ENCODE results near the gene R3HDML.

Gene R3HDML

GRCh38 chr20:44392088-44392775 lies 55.4 kb downstream of the R3HDML start:
- no peak overlapping the region for H2AFZ ChIP-seq (ENCODE audit: low read length)
- no peak overlapping the region for H2BK15ac ChIP-seq (ENCODE audit: low read length)
- WGBS, 2 donors (ENCODE audit: extremely low coverage in 2 of 2, insufficient read length in 2 of 2, insufficient replicate concordance in 1 of 2), result no CpG with 5 or more reads among the region's 8 CpGs
- no peak overlapping the region for H3K14ac ChIP-seq (ENCODE audit: low read length)
- H4K8ac ChIP-seq (ENCODE audit: low read depth, low read length), result no peak overlapping the region
- H3K27ac ChIP-seq (replicated peaks; ENCODE audit: low read length), result no peak overlapping the region
- H3K4me1 ChIP-seq (ENCODE audit: control insufficient read depth in 2 of 2, insufficient read depth in 1 of 2, low read depth in 1 of 2, low read length in 2 of 2), result peaks cover 0 to 11% of the 10 kb centered on the region in 2 donors
- no peaks in the 10 kb centered on the region for H3K36me3 ChIP-seq (replicated peaks in 1 of 2; ENCODE audit: control insufficient read depth in 2 of 2, insufficient read depth in 2 of 2, low read length in 2 of 2)
- H3K9ac ChIP-seq (ENCODE audit: low read depth, low read length, poor library complexity), result no peak overlapping the region
- H3K18ac ChIP-seq (ENCODE audit: low read length), result no peak overlapping the region
- H3K4me2 ChIP-seq (ENCODE audit: insufficient read depth, low read length, poor library complexity, severe bottlenecking), result no peak overlapping the region
- H3K79me1 ChIP-seq (ENCODE audit: low read depth, low read length), result no peaks in the 10 kb centered on the region
- H3K4me3 ChIP-seq (ENCODE audit: low read length in 2 of 2), result no peak overlapping the region
- H3K27me3 ChIP-seq (ENCODE audit: control insufficient read depth in 3 of 3, insufficient read depth in 3 of 3, low read depth in 1 of 3, low read length in 3 of 3), result peaks cover 0 to 20% (median 0%) of the 10 kb centered on the region in 3 experiments
- H2BK12ac ChIP-seq (ENCODE audit: low read length), result no peak overlapping the region
- H3K4ac ChIP-seq (ENCODE audit: low read length), result no peak overlapping the region
- DNase-seq (ENCODE audit: low spot score), result no peak
- no peak overlapping the region for H2AK5ac ChIP-seq (ENCODE audit: low read depth, low read length)
- H3K23ac ChIP-seq (ENCODE audit: low read depth, low read length, poor library complexity), result no peak overlapping the region
- no peaks in the 10 kb centered on the region for H3K9me3 ChIP-seq (replicated peaks in 1 of 2; ENCODE audit: control insufficient read depth in 2 of 2, insufficient read depth in 1 of 2, low read depth in 1 of 2, low read length in 2 of 2)
- no peak overlapping the region for H2BK5ac ChIP-seq (ENCODE audit: low read length)
- no peak overlapping the region for H2BK120ac ChIP-seq (ENCODE audit: low read depth, low read length)
- no peak overlapping the region for H4K91ac ChIP-seq (ENCODE audit: low read depth, low read length, poor library complexity)

- peaks cover 0 to 20% (median 0%) of the 10 kb centered on the region in 3 experiments for H3K27me3 ChIP-seq (ENCODE audit: control insufficient read depth in 3 of 3, insufficient read depth in 3 of 3, low read depth in 1 of 3, low read length in 3 of 3)
- no peak overlapping the region for H2AK5ac ChIP-seq (ENCODE audit: low read depth, low read length)
- no CpG with 5 or more reads among the region's 5 CpGs for WGBS, 2 donors (ENCODE audit: extremely low coverage in 2 of 2, insufficient read length in 2 of 2, insufficient replicate concordance in 1 of 2)
- H3K4me3 ChIP-seq (ENCODE audit: low read length in 2 of 2), result no peak overlapping the region
- no peak overlapping the region for H2BK120ac ChIP-seq (ENCODE audit: low read depth, low read length)
- H3K36me3 ChIP-seq (replicated peaks in 1 of 2; ENCODE audit: control insufficient read depth in 2 of 2, insufficient read depth in 2 of 2, low read length in 2 of 2), result no peaks in the 10 kb centered on the region
- H3K79me1 ChIP-seq (ENCODE audit: low read depth, low read length), result no peaks in the 10 kb centered on the region
- no peak overlapping the region for H2BK15ac ChIP-seq (ENCODE audit: low read length)
- H3K4ac ChIP-seq (ENCODE audit: low read length), result no peak overlapping the region
- no peak overlapping the region for H3K18ac ChIP-seq (ENCODE audit: low read length)
- no peak overlapping the region for H4K91ac ChIP-seq (ENCODE audit: low read depth, low read length, poor library complexity)
- no peak overlapping the region for H4K8ac ChIP-seq (ENCODE audit: low read depth, low read length)
- H2AFZ ChIP-seq (ENCODE audit: low read length), result no peak overlapping the region
- H2BK5ac ChIP-seq (ENCODE audit: low read length), result no peak overlapping the region
- no peak overlapping the region for H3K27ac ChIP-seq (replicated peaks; ENCODE audit: low read length)
- H3K4me1 ChIP-seq (ENCODE audit: control insufficient read depth in 2 of 2, insufficient read depth in 1 of 2, low read depth in 1 of 2, low read length in 2 of 2), result peaks cover 0 to 11% of the 10 kb centered on the region in 2 donors
- H3K14ac ChIP-seq (ENCODE audit: low read length), result no peak overlapping the region
- H3K9me3 ChIP-seq (replicated peaks in 1 of 2; ENCODE audit: control insufficient read depth in 2 of 2, insufficient read depth in 1 of 2, low read depth in 1 of 2, low read length in 2 of 2), result no peaks in the 10 kb centered on the region
- DNase-seq (ENCODE audit: low spot score), result no peak
- H3K9ac ChIP-seq (ENCODE audit: low read depth, low read length, poor library complexity), result no peak overlapping the region
- H2BK12ac ChIP-seq (ENCODE audit: low read length), result no peak overlapping the region
- no peak overlapping the region for H3K4me2 ChIP-seq (ENCODE audit: insufficient read depth, low read length, poor library complexity, severe bottlenecking)
- H3K23ac ChIP-seq (ENCODE audit: low read depth, low read length, poor library complexity), result no peak overlapping the region
Observed at GRCh38 chr20:44392776-44393607, 56.1 kb downstream of the R3HDML start.

- DNase-seq (ENCODE audit: low spot score), result no peak
- Histone ChIP-seq H3K9ac (ENCODE audit: low read depth, low read length, poor library complexity) (no peak overlapping the region), H3K18ac (ENCODE audit: low read length) (no peak overlapping the region), H3K79me1 (ENCODE audit: low read depth, low read length) (no peaks in the 10 kb centered on the region), H3K9me3 (replicated peaks in 1 of 2; ENCODE audit: control insufficient read depth in 2 of 2, insufficient read depth in 1 of 2, low read depth in 1 of 2, low read length in 2 of 2) (no peaks in the 10 kb centered on the region), H3K4me3 (ENCODE audit: low read length in 2 of 2) (no peak overlapping the region), H3K27me3 (ENCODE audit: control insufficient read depth in 3 of 3, insufficient read depth in 3 of 3, low read depth in 1 of 3, low read length in 3 of 3) (peaks cover 0 to 28% (median 0%) of the 10 kb centered on the region in 3 experiments), H3K23ac (ENCODE audit: low read depth, low read length, poor library complexity) (no peak overlapping the region), H3K36me3 (replicated peaks in 1 of 2; ENCODE audit: control insufficient read depth in 2 of 2, insufficient read depth in 2 of 2, low read length in 2 of 2) (no peaks in the 10 kb centered on the region), H2BK5ac (ENCODE audit: low read length) (no peak overlapping the region), H2BK15ac (ENCODE audit: low read length) (no peak overlapping the region), H3K4me1 (ENCODE audit: control insufficient read depth in 2 of 2, insufficient read depth in 1 of 2, low read depth in 1 of 2, low read length in 2 of 2) (peaks cover 0 to 11% of the 10 kb centered on the region in 2 donors), H2BK120ac (ENCODE audit: low read depth, low read length) (no peak overlapping the region), H2AFZ (ENCODE audit: low read length) (no peak overlapping the region), H3K4me2 (ENCODE audit: insufficient read depth, low read length, poor library complexity, severe bottlenecking) (no peak overlapping the region), H3K4ac (ENCODE audit: low read length) (no peak overlapping the region), H4K8ac (ENCODE audit: low read depth, low read length) (no peak overlapping the region), H3K27ac (replicated peaks; ENCODE audit: low read length) (no peak overlapping the region), H3K14ac (ENCODE audit: low read length) (no peak overlapping the region), H4K91ac (ENCODE audit: low read depth, low read length, poor library complexity) (no peak overlapping the region), H2BK12ac (ENCODE audit: low read length) (no peak overlapping the region), H2AK5ac (ENCODE audit: low read depth, low read length) (no peak overlapping the region)
- no CpG with 5 or more reads among the region's 9 CpGs for WGBS, 2 donors (ENCODE audit: extremely low coverage in 2 of 2, insufficient read length in 2 of 2, insufficient replicate concordance in 1 of 2)
Observed at GRCh38 chr20:44393608-44394451, 57.0 kb downstream of the R3HDML start.

GRCh38 chr20:44394452-44394701 lies 57.5 kb downstream of the R3HDML start:
- DNase-seq (ENCODE audit: low spot score), result no peak
- Histone ChIP-seq H3K23ac (ENCODE audit: low read depth, low read length, poor library complexity) (no peak overlapping the region), H4K8ac (ENCODE audit: low read depth, low read length) (no peak overlapping the region), H3K9me3 (replicated peaks in 1 of 2; ENCODE audit: control insufficient read depth in 2 of 2, insufficient read depth in 1 of 2, low read depth in 1 of 2, low read length in 2 of 2) (no peaks in the 10 kb centered on the region), H3K4ac (ENCODE audit: low read length) (no peak overlapping the region), H2BK12ac (ENCODE audit: low read length) (no peak overlapping the region), H3K9ac (ENCODE audit: low read depth, low read length, poor library complexity) (no peak overlapping the region), H2BK15ac (ENCODE audit: low read length) (no peak overlapping the region), H3K27me3 (ENCODE audit: control insufficient read depth in 3 of 3, insufficient read depth in 3 of 3, low read depth in 1 of 3, low read length in 3 of 3) (peaks cover 0 to 30% (median 0%) of the 10 kb centered on the region in 3 experiments), H2AK5ac (ENCODE audit: low read depth, low read length) (no peak overlapping the region), H3K27ac (replicated peaks; ENCODE audit: low read length) (no peak overlapping the region), H3K14ac (ENCODE audit: low read length) (no peak overlapping the region), H3K18ac (ENCODE audit: low read length) (no peak overlapping the region), H3K4me2 (ENCODE audit: insufficient read depth, low read length, poor library complexity, severe bottlenecking) (no peak overlapping the region), H3K36me3 (replicated peaks in 1 of 2; ENCODE audit: control insufficient read depth in 2 of 2, insufficient read depth in 2 of 2, low read length in 2 of 2) (no peaks in the 10 kb centered on the region), H2BK5ac (ENCODE audit: low read length) (no peak overlapping the region), H2AFZ (ENCODE audit: low read length) (no peak overlapping the region), H2BK120ac (ENCODE audit: low read depth, low read length) (no peak overlapping the region), H3K79me1 (ENCODE audit: low read depth, low read length) (no peaks in the 10 kb centered on the region), H3K4me3 (ENCODE audit: low read length in 2 of 2) (no peak overlapping the region), H3K4me1 (ENCODE audit: control insufficient read depth in 2 of 2, insufficient read depth in 1 of 2, low read depth in 1 of 2, low read length in 2 of 2) (peaks cover 0 to 11% of the 10 kb centered on the region in 2 donors), H4K91ac (ENCODE audit: low read depth, low read length, poor library complexity) (no peak overlapping the region)
- WGBS, 2 donors (ENCODE audit: extremely low coverage in 2 of 2, insufficient read length in 2 of 2, insufficient replicate concordance in 1 of 2), result no CpG with 5 or more reads among the region's 2 CpGs

All from neuronal stem cell (in vitro differentiated cells).